Measurements from ENCODE around the gene EXOC6. TPM values are rescaled to one million over a fixed set of nuclear protein-coding genes. Genes with fewer than 3 reads are reported as not detected.

The EXOC6 gene
- total RNA-seq, 1 donor from 2014 or later, result 9.0 TPM

GRCh38 chr10:92809840-92810239 is 38.5 kb upstream of the EXOC6 start:
- Mint-ChIP-seq H3K36me3 (no peaks in the 10 kb centered on the region), H3K27me3 (peaks cover 40% of the 10 kb centered on the region), H3K4me3 (no peak overlapping the region), H3K9me3 (no peaks in the 10 kb centered on the region), H3K27ac (no peak overlapping the region), H3K4me1 (ENCODE audit: unreplicated experiment) (no peaks in the 10 kb centered on the region)
- no peak for DNase-seq (ENCODE audit: extremely low spot score, unreplicated experiment)
- no peak for TF ChIP-seq CTCF (conservative IDR thresholded peaks at IDR 0.05)

- no peak for DNase-seq (ENCODE audit: extremely low spot score, unreplicated experiment)
- TF ChIP-seq CTCF (conservative IDR thresholded peaks at IDR 0.05), result no peak
- Mint-ChIP-seq H3K9me3 (peaks cover 3% of the 10 kb centered on the region), H3K36me3 (no peaks in the 10 kb centered on the region), H3K27me3 (peaks cover 46% of the 10 kb centered on the region), H3K27ac (no peak overlapping the region), H3K4me3 (no peak overlapping the region), H3K4me1 (ENCODE audit: unreplicated experiment) (no peaks in the 10 kb centered on the region)
Observed at GRCh38 chr10:92810934-92811532, 37.3 kb upstream of the EXOC6 start.

GRCh38 chr10:92811986-92812385 is 36.3 kb upstream of the EXOC6 start:
- H3K4me1 Mint-ChIP-seq (ENCODE audit: unreplicated experiment), result no peaks in the 10 kb centered on the region
- no peak for TF ChIP-seq CTCF (conservative IDR thresholded peaks at IDR 0.05)
- no peak for DNase-seq (ENCODE audit: extremely low spot score, unreplicated experiment)

GRCh38 chr10:92813979-92814378 is 34.3 kb upstream of the EXOC6 start:
- H3K4me3 Mint-ChIP-seq, result no peak overlapping the region
- H3K4me1 Mint-ChIP-seq (ENCODE audit: unreplicated experiment), result no peaks in the 10 kb centered on the region
- DNase-seq (ENCODE audit: extremely low spot score, unreplicated experiment), result no peak
- peaks cover 40% of the 10 kb centered on the region for H3K27me3 Mint-ChIP-seq
- H3K36me3 Mint-ChIP-seq, result no peaks in the 10 kb centered on the region
- TF ChIP-seq CTCF (conservative IDR thresholded peaks at IDR 0.05), result no peak
- H3K27ac Mint-ChIP-seq, result no peak overlapping the region
- H3K9me3 Mint-ChIP-seq, result peaks cover 3% of the 10 kb centered on the region

More at GRCh38 chr10:92811986-92812385, 36.3 kb upstream of the EXOC6 start:
- H3K27ac Mint-ChIP-seq, result no peak overlapping the region
- no peak overlapping the region for H3K4me3 Mint-ChIP-seq
- peaks cover 47% of the 10 kb centered on the region for H3K27me3 Mint-ChIP-seq
- H3K9me3 Mint-ChIP-seq, result peaks cover 3% of the 10 kb centered on the region
- H3K36me3 Mint-ChIP-seq, result no peaks in the 10 kb centered on the region

- Mint-ChIP-seq H3K36me3 (no peaks in the 10 kb centered on the region), H3K4me3 (no peak overlapping the region), H3K9me3 (peaks cover 3% of the 10 kb centered on the region), H3K27ac (no peak overlapping the region), H3K4me1 (ENCODE audit: unreplicated experiment) (no peaks in the 10 kb centered on the region), H3K27me3 (peaks cover 38% of the 10 kb centered on the region)
- no peak for DNase-seq (ENCODE audit: extremely low spot score, unreplicated experiment)
- TF ChIP-seq CTCF (conservative IDR thresholded peaks at IDR 0.05), result no peak
Observed at GRCh38 chr10:92814790-92815189, 33.5 kb upstream of the EXOC6 start.
